ENCODE data around the gene SNRPF.

SNRPF gene

GRCh38 chr12:95848575-95849388, 10.0 kb upstream of the SNRPF start:
- TF ChIP-seq GATA2 (IDR thresholded peaks at IDR 0.05; ENCODE audit: low read depth, low read length) (no peak), GATA3 (IDR thresholded peaks at IDR 0.05; ENCODE audit: low read depth, low read length) (no peak)

- TF ChIP-seq GATA2 (IDR thresholded peaks at IDR 0.05; ENCODE audit: low read depth, low read length) (no peak), GATA3 (IDR thresholded peaks at IDR 0.05; ENCODE audit: low read depth, low read length) (no peak)
Observed at GRCh38 chr12:95851606-95852005, 7.1 kb upstream of the SNRPF start.

DNA sequence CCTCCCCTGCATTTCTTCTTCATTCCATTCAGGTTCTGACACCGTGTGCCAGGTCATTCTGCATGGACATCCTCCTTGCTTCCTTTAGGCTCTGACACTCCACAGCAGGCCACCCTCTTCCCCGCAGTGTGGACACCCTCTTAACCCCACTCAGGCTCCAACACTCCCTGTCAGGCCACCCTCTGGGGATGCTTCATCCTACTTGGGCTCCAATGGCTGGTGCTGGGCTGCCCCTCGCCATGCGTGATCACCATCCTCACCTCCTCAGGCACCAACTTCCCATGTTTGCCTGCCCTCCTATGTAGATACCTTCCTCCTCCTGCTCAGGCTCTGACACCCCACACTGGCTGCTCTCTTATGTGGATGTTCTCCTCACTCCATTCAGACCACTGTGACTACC, 6.6 kb upstream of the SNRPF start:
- TF ChIP-seq GATA2 (IDR thresholded peaks at IDR 0.05; ENCODE audit: low read depth, low read length) (no peak), GATA3 (IDR thresholded peaks at IDR 0.05; ENCODE audit: low read depth, low read length) (no peak)

- TF ChIP-seq GATA3 (IDR thresholded peaks at IDR 0.05; ENCODE audit: low read depth, low read length) (no peak), GATA2 (IDR thresholded peaks at IDR 0.05; ENCODE audit: low read depth, low read length) (no peak)
Observed at GRCh38 chr12:95857156-95857555, 1.6 kb upstream of the SNRPF start.

DNA sequence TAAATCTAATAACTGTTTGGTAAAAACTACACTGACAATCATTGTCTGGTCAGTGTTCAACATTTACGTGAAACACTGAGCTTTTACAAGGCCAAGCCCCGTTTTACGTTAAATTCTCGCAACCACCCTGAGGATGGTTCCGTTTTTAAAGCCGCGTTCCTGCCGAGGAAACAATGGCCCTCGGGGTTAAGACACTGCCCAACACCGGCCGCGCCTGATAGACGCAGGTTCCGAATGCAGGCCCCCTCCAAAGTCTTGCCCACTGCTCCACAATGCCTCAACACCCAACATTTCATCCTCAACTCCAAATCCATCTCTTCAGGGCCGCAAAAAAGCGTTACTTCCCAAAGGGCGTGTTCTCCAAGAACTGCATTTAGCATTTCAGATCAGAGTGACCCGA, 953 bp upstream of the SNRPF start:
- TF ChIP-seq GATA3 (IDR thresholded peaks at IDR 0.05; ENCODE audit: low read depth, low read length) (no peak), GATA2 (IDR thresholded peaks at IDR 0.05; ENCODE audit: low read depth, low read length) (no peak)

GRCh38 chr12:95859344-95859816, 628 bp downstream of the SNRPF start:
- TF ChIP-seq GATA3 (IDR thresholded peaks at IDR 0.05; ENCODE audit: low read depth, low read length) (no peak), GATA2 (IDR thresholded peaks at IDR 0.05; ENCODE audit: low read depth, low read length) (no peak)

- TF ChIP-seq GATA3 (IDR thresholded peaks at IDR 0.05; ENCODE audit: low read depth, low read length), result no peak
- no peak for TF ChIP-seq GATA2 (IDR thresholded peaks at IDR 0.05; ENCODE audit: low read depth, low read length)
Observed at GRCh38 chr12:95859947-95860850, 1.4 kb downstream of the SNRPF start.

DNA sequence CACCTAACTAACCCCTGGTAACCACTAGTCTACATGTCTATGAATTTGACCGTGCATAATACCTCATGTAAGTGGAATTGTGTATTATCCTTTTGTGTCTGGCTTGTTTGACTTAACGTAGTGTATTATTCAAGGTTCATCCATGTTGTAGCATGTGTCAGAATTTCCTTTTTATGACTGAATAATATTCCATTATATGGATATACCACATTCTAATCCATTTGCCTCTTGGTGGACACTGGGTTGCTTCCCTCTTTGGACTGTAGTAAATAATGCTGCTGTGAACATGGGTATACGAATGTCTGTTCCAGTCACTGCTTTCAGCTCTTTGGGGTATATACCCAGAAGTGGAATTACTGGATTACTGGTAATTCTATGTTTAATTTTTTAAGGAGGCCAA, 3.3 kb downstream of the SNRPF start:
- TF ChIP-seq GATA2 (IDR thresholded peaks at IDR 0.05; ENCODE audit: low read depth, low read length) (no peak), GATA3 (IDR thresholded peaks at IDR 0.05; ENCODE audit: low read depth, low read length) (no peak)

GRCh38 chr12:95863337-95863736, 4.6 kb downstream of the SNRPF start:
- TF ChIP-seq GATA2 (IDR thresholded peaks at IDR 0.05; ENCODE audit: low read depth, low read length) (no peak), GATA3 (IDR thresholded peaks at IDR 0.05; ENCODE audit: low read depth, low read length) (no peak)

DNA sequence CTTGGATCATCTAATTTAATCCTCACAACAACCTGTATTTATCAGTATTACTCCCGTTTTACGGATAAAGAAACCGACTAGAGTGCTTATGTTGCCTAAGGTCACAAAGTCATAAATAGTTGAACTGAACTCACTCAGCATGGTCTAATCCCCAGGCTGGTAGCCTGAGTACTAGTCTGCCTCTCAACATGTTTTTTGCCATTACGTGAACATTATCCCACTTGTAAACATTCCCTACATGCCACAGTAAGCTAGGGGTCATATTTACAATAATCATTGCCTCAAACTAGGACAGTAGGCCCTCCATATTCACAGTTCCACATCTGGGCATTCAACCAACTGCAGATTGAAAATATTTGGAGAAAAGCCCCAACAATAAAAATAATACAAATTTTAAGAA, 12.1 kb downstream of the SNRPF start:
- TF ChIP-seq GATA3 (IDR thresholded peaks at IDR 0.05; ENCODE audit: low read depth, low read length), result no peak
- no peak for TF ChIP-seq GATA2 (IDR thresholded peaks at IDR 0.05; ENCODE audit: low read depth, low read length)

DNA sequence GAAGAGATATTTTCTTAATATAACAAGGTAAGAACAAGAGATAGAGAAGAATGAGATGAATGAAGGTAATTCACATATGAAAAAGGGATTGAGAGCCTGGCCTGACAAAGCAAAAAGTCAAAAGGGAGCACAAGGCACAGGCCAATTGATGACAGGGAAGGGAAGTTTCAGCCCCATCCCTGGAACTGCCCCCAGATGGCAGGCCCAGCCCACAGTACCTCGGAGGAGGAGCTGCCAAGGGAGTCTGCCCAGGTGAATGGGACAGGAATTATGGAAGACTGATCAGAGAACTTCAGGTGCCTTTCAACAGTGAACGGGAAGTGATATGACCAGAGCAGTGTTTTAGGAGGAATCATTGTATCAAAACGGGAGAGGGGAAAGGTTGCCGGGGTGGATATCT, 15.7 kb downstream of the SNRPF start:
- TF ChIP-seq GATA2 (IDR thresholded peaks at IDR 0.05; ENCODE audit: low read depth, low read length) (no peak), GATA3 (IDR thresholded peaks at IDR 0.05; ENCODE audit: low read depth, low read length) (no peak)

DNA sequence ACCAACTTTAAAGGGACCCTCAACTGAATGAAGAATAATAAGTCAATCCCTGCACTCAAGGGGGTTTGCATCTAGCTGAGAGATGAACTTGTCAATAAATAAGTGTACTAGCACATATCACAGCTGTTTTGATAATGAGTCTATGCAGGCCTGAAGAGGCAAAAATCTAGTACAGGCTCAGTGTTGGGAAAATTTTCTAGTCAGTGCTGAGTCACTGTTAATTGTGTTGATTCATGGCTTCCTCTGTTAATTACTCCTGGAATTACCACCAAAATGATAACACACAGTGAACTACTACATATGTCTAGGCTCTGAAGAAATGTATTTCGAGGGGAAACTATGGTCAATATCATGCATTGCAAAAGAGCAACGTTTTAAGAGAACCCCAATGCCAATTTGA, 18.9 kb downstream of the SNRPF start:
- no peak for TF ChIP-seq GATA3 (IDR thresholded peaks at IDR 0.05; ENCODE audit: low read depth, low read length)
- no peak for TF ChIP-seq GATA2 (IDR thresholded peaks at IDR 0.05; ENCODE audit: low read depth, low read length)

- no peak for TF ChIP-seq GATA3 (IDR thresholded peaks at IDR 0.05; ENCODE audit: low read depth, low read length)
- TF ChIP-seq GATA2 (IDR thresholded peaks at IDR 0.05; ENCODE audit: low read depth, low read length), result no peak
Observed at GRCh38 chr12:95880895-95881294, 22.1 kb downstream of the SNRPF start.

- no peak for TF ChIP-seq GATA2 (IDR thresholded peaks at IDR 0.05; ENCODE audit: low read depth, low read length)
- no peak for TF ChIP-seq GATA3 (IDR thresholded peaks at IDR 0.05; ENCODE audit: low read depth, low read length)
Observed at GRCh38 chr12:95881331-95881955, 22.7 kb downstream of the SNRPF start.
